Activated T-cell treated with anti-CD3 and anti-CD28 coated beads for 1 hour (primary cell): ENCODE measurements around the gene TJP2.
"Not testable (repeated sequence)": the region's sequence is repeated elsewhere in the genome, so short reads cannot be mapped to it uniquely, and the experiment has no call there.

ENCODE experiments used
- DNase-seq: peaks from one replicate; pipeline ENCODE4 v3.0.0-alpha.2; 2020; ENCODE audit warnings: low read depth

Gene TJP2

GRCh38 chr9:69158471-69158870, 15.6 kb upstream of the TJP2 start:
- DNase-seq, result no peak

DNA sequence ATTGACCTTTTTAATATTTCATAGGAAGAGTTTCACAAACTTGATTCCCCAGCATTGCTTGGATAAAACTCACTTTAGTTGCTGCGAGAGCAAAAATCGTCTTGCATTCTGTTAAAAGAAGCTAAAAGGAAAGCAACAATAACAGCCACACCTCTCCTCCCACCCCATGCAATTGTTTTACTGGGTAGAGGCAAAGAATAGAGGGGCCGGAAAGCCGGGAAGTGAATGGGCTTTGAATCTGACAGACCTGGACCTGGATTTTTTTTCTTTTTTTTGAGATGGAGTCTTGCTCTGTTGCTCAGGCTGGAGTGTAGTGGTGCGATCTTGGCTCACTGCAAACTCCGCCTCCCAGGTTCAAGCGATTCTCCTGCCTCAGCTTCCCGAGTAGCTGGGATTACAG, 9.5 kb upstream of the TJP2 start:
- DNase-seq, result not testable (repeated sequence)

DNA sequence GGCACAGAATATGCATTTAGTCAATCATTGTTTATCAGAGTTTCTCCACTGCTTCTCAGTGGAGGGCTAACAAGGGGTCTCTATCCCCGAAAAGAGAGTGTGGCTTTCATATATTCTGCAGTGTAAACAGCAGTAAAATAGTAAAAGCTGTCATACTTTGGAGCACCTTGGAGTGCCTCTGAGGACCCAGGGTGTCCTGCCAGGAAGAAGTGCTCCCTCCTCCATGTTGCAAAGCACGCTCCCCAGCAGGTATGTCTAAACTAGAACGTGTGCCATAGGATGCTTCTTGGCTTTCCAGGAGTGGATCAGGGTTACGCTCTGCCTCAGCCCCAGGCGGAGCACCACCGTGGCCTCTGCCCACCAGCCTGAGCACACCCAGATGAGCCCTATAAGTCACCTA, 8.5 kb upstream of the TJP2 start:
- DNase-seq, result no peak

- peak; percentile 20 for DNase-seq
Observed at GRCh38 chr9:69168709-69169217, 5.3 kb upstream of the TJP2 start.

GRCh38 chr9:69170231-69170630, 3.8 kb upstream of the TJP2 start:
- DNase-seq, result no peak

GRCh38 chr9:69171049-69171448, 3.0 kb upstream of the TJP2 start:
- no peak for DNase-seq

DNA sequence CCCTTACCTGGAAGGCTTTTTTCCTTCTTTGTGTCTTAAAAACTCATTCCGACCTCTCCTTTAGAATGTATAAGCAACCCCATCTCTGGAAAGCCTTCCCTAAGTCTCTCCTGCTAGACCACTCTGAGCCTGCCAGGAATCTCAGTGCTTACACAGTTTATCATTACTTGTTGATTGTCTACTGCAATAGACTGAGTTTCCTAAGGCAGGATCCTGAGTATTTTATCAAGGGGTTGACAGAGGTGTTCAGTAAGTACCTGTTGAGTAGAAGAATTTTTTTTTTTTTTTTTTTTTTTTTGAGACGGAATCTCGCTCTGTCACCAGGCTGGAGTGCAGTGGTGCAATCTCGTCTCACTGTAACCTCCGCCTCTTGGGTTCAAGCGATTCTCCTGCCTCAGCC, 2.6 kb upstream of the TJP2 start:
- DNase-seq, result no peak

GRCh38 chr9:69172895-69173294, 1.2 kb upstream of the TJP2 start:
- DNase-seq, result no peak

DNA sequence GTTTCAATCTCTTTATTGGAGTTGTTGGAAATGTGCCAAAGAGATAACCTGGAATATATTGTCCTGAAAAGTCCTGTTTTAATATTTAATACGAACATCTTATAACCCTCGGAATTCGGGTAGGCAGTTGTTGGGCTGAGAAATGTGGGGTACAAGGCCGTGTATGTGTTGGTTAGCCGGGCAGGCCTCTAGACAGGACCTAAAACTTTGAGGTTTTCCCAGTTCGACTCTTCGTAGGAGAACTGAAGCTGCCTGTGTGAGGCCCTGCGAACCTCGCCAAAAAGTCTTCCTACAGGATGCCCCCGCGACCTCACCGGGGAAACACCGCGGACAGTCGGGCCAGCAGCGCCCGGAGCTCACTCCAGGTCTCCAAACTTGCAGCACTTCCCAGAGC, 583 bp upstream of the TJP2 start:
- DNase-seq, result no peak

DNA sequence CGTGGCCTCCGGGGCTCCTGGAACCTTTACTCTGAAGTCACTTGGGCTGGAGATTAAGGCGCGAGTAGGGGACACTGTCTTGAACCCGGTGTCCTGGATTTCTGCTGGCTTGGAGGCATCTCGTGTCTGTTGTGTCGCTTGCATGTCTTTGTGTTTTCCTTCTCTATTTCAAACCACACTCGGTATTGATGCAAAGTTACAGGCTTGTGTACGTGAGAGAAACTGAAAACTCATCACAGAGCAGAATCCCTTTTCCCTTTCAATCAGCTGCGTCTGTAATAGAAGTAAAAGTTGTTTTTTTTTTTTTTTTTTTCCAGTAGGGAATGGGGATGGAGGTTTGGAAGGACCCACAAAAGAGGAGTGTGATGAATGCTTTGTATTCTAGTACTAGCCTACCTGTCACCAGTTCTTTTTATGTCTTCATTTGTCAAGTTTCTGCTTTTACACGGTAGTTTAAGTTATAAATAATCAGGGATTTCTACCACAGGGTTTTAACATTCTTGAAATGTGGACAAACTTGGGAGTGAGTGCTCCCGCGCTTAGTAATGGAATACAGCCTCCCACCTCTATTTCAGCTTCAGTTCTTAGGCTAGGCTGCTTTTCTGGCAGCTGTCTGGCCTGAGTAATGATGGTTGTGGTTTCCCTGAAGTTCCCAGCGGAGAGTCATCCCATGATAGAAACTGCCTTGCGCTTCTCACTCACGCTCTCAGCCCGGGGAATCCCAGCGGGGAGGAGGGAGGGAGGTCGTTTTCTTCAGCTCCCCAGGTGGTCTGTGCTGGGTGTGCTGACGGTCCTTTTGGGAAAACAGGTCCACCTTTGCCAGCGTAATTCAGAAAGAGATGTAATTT, 763 bp downstream of the TJP2 start:
- DNase-seq, result no peak

GRCh38 chr9:69175486-69175885, 1.4 kb downstream of the TJP2 start:
- DNase-seq, result no peak

DNA sequence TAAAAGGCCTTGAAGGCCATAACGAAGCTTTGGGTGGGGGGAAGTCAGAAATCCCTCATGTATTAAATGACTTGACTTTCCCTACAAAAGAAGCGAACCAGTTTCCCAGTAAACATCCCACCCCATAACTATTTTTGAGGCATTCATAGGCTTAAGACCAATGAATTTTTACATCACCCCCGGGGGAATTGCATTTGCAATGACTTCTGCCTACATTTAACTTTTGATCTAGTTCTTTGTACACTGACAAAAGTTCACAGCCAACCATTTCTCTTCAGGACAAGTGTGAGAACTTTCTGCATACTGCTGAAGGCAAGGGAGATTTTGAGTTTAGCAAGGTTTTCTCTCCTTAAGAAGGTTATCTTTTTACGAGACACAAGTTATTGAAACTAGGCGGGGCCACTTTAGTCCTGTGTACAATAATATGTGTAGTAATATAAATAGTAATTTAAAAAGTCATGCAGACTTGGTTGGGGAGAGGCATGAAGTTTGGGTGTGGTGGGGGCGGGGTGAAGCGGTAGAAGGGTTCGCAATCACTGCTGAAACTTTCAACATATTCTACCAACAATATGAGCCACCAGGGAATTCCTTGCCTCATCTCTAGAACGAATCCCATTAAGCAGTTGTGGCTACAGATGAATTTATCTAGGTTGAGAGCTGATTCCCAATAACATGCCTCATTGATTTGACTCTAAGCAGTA, 2.5 kb downstream of the TJP2 start:
- no peak for DNase-seq

DNA sequence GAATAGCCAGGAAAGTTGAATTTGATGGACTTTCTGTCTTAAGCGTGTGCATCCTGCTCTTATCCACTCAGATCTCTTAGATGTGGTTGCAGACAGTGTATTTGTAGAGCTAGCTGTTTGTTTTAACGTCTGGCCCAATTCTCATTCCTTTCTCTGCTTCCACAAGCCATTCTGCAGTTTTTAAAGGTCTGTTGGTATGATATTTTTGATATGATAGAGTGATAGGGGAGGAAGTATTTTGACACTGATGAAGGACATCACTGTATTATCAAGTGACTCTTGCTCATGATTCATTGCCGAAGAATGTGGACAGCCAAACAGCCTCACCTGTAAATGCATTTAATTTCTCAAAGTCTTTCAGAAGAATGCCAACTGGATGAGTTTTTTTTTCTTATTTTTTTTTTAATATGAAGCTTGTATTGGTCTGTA, 4.5 kb downstream of the TJP2 start:
- DNase-seq, result no peak

DNA sequence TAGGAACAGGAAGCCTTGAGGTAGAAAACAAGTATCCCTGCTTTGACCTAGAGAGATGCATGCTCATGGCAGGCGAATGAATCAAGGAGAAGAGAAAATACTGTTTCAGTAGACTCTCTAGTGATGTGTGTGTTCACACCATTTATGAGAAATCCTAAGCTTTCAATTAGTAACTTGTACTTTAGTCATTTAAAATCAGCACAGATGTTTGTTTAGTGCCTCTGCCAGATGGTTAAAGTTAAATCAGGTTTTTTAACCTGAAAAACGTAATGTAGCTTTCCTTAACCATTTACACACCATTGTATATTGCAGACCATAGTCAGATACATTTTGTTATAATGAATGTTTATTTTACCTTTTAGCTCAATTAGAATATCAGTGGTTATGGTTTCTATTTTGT, 5.0 kb downstream of the TJP2 start:
- no peak for DNase-seq

- DNase-seq, result no peak
Observed at GRCh38 chr9:69180200-69180599, 6.1 kb downstream of the TJP2 start.

- no peak for DNase-seq
Observed at GRCh38 chr9:69180670-69181069, 6.6 kb downstream of the TJP2 start.

DNA sequence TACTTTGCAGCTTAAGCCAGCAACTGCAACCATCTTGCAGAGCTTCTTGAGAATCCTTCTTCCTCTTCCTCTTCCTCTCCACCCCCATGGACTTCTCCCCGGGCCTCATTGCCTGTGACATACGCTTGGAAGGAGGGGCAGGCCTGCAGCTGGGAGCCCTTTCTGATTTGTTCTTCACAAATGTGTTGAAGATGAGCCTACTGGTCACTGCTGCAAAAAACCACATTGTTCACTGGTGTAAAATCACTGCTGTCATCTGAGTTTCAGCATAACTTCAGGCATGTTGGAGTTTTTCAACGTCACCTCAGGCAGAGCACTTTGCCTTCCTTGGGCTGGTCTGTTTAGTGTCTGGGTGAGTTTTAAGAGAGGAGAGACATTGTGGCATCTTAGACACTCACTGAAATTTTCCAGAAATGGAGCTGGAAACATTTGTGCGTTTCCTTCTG, 7.9 kb downstream of the TJP2 start:
- no peak for DNase-seq

DNA sequence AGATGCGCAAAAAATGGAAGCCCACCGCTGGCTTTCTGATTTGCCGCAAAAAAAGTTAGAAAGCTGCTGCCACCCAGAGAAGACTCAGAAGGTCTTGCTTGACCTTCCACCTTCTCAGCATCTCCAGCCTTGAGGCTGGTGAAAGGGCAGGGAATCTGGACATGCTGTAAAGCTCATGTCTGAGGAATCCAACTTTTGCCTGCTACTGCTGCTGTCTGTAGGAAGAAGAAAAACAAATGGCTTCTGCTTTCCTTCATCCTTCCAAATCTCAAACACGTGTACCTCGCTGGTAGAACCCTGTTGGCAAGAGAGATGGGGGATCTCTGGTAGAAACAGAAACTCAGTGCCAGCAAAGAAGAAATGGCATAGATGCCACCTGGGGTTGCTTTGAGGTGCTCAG, 10.2 kb downstream of the TJP2 start:
- DNase-seq, result no peak

DNA sequence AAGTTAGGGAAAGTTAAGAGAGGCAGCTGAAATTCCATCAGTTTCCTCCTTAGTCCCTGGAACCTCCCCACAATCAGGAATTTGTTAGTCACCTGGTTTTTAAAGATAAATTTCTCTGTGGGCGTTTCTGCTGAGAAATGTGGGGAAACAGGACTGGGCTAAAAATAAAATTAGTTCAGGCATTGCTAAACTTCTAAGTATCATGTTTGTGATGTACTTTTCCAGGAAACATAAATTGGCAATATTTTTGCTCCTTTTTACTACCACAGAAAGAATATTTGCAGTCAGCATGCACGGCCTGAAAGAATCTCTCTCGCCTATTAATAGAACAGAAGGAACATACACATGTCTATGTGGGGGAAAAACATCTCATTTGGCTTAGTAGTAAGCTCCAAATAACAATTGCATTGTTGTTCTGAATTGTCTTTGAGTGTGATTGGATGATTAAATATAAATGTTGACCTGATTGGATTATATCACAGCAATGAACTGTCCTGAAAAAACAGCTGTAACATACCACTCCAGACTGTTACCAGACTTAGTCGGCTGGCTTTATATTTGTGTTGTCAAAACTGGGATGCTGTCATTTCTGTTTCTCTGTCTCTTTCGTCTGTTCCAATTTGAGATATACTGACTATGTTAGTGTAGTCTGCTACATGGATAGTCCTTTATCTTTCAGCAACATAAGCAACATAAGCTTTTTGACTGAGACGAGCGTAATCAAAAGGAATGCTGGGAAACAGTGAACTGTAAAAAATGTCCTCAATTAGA, 12.9 kb downstream of the TJP2 start:
- no peak for DNase-seq

- no peak for DNase-seq
Observed at GRCh38 chr9:69188975-69189374, 14.9 kb downstream of the TJP2 start.

- no peak for DNase-seq
Observed at GRCh38 chr9:69190086-69190862, 16.2 kb downstream of the TJP2 start.

- DNase-seq, result no peak
Observed at GRCh38 chr9:69190863-69191181, 16.7 kb downstream of the TJP2 start.
